Measurements from ENCODE around the gene DNAL1.
"Not testable (repeated sequence)": the region's sequence is repeated elsewhere in the genome, so short reads cannot be mapped to it uniquely, and the experiment has no call there.

The DNAL1 gene

DNA sequence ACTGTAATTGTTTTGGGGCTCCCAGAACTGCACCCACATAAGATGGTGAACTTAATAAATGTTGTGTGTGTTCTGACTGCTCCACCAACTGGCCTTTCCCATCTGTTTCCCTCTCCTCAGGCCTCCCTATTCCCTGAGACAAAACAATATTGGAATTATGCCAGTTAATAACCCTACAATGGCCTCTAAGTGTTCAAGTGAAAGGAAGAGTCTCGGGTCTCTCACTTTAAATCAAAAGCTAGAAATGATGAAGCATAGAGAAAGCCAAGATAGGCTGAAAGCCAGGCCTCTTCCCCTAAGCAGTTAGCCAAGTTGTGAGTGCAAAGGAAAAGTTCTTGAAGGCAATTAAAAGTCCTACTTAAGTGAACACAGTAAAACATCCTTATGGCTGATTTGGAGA lies 19.1 kb upstream of the DNAL1 start:
- TF ChIP-seq, protein P1, sequence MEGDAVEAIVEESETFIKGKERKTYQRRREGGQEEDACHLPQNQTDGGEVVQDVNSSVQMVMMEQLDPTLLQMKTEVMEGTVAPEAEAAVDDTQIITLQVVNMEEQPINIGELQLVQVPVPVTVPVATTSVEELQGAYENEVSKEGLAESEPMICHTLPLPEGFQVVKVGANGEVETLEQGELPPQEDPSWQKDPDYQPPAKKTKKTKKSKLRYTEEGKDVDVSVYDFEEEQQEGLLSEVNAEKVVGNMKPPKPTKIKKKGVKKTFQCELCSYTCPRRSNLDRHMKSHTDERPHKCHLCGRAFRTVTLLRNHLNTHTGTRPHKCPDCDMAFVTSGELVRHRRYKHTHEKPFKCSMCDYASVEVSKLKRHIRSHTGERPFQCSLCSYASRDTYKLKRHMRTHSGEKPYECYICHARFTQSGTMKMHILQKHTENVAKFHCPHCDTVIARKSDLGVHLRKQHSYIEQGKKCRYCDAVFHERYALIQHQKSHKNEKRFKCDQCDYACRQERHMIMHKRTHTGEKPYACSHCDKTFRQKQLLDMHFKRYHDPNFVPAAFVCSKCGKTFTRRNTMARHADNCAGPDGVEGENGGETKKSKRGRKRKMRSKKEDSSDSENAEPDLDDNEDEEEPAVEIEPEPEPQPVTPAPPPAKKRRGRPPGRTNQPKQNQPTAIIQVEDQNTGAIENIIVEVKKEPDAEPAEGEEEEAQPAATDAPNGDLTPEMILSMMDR (IDR thresholded peaks at IDR 0.05; ENCODE audit: borderline replicate concordance, insufficient read depth, low read depth, low read length): no peak
- no peak overlapping the region for H3K4me3 ChIP-seq (ENCODE audit: low read depth, low read length)

DNA sequence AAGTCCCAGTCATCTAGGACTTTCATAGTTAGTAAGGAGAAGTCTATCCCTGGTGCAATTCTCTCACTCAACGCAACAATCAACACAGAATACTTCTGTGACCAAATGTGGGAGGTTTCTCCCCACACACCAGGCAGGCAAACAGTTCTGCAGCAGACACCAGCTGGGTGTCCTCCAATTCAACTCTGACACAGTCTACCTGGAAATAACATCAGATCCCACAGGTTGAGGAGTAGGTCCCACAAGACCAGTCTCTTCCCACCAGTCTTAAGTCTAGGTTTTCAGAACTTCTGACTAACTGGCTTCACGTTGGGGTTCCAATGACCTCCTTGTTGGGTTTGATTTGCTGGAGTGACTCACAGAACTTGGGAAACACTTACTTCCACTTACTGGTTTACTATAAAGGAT lies 17.6 kb upstream of the DNAL1 start:
- H3K4me3 ChIP-seq (ENCODE audit: low read depth, low read length): no peak overlapping the region
- TF ChIP-seq, protein P1 (IDR thresholded peaks at IDR 0.05; ENCODE audit: borderline replicate concordance, insufficient read depth, low read depth, low read length): no peak

DNA sequence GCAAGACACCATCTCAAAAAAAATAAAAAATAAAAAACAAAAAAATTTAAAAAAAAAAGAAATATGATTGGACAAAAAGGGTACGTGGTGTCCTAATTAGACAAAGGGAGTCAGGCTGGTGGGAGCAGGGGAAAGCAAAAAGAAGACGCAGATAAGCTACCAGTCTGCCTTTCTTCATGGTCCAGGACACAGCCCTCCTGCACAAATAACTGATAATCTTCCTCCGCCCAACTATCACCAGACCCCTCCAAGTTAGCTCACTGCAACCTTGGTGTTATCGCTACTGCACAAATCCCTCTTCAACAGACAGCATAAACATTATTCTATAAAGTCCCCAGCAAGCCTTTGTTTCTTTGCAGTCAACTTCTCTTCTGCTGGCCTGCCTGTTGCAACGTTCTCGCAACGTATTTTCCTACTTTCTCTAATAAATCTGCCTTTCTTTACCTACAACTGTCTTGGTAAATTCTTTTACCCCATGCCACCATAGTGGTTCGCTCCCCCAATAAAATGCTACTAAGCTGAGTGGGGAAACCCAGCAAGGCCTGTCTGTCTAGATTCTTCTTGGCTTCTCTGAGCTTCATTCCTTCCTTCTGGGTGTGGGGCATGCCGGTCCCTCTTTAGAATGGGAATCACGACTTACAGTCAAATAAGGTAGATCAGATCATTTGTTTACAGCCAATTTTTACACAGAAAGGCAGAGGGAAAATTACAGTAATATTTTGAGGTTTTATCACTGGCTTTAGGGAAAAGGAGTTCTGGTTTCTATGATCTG lies 14.6 kb upstream of the DNAL1 start:
- TF ChIP-seq, protein P1 (IDR thresholded peaks at IDR 0.05; ENCODE audit: borderline replicate concordance, insufficient read depth, low read depth, low read length): no peak

DNA sequence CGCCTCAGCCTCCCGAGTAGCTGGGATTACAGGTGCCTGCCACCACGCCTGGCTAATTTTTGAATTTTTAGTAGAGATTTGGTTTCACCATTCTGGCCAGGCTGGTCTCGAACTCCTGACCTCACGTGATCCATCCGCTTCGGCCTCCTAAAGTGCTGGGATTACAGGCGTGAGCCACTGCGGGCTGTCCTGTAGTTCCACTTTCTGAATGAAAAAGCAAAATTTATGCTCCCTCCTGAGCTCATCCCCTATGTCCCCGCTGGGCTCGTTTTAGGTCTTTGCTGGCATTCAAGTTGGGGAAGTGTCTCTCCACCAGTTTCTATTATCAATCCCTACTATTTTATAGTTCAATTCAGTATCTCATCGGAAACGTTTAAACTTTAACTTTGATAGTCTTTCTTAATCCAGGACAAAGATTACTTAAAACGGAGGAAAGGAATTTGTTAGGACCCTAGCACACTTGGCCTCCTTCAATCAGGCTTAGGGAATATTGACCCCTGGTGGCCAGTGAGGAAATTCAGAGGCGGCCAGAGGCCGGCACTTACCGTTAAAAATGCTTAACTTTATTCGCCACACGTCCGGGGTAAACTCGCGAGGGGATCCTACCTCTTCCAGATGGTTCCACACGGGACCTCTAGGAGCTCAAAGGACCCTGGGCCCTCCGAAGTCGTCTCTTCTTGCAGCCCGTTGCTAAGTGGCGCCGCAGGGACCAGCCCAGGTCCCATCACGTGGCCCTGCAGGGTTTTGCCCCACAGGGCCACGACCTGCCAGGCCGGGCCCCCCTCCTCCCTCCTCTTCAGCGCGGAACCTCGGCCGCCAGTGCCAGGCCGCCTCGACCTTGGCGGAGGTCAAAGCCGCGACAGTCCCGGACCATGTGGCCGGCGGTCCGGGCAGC lies 11.4 kb upstream of the DNAL1 start:
- TF ChIP-seq, protein P1 (IDR thresholded peaks at IDR 0.05; ENCODE audit: borderline replicate concordance, insufficient read depth, low read depth, low read length): peak; percentile 67
- peak overlapping the region; percentile 41 for H3K4me3 ChIP-seq (ENCODE audit: low read depth, low read length)

More for the DNA sequence above, 14.6 kb upstream of the DNAL1 start:
- H3K4me3 ChIP-seq (ENCODE audit: low read depth, low read length): no peak overlapping the region

DNA sequence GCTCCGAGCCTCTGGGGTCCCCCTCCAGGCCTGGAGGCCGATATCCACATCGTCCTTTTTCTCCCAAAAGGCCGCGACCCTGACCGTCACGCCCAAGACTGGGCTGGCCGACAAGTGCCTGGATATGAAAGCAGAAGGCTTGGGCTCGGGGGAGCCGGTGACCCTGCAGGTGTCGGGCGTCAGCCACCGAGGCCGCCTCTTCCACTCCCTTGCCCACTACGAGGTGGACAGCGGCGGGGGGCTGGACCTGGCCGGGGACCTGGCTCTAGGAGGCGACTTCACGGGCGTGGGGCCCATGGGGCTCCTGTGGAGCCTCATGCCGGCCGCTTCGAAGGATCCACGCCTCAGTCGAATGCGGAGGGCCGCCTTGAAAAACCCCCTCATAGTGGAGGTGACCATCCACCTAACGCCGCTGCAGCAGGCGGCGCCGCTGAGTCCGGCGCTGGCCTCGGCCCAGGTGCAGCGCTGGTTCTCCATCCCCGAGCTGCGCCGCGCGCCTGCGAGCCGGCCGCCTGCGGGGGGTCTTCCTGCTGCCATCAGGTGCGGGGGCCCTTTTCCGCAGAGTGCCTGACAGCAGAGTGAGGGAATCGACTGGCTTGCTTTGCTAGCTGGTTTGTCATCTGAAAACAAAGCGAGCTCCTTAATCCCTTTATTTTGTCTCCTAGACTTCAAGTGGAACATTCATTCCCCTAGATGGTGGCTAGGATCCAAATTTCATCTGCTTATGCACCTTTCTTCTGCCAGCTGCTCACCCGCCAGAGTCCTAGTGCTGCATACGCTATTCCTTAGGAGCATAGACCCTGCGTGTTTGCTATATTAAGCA lies 10.6 kb upstream of the DNAL1 start:
- H3K4me3 ChIP-seq (ENCODE audit: low read depth, low read length): peak overlapping the region; percentile 41
- TF ChIP-seq, protein P1 (IDR thresholded peaks at IDR 0.05; ENCODE audit: borderline replicate concordance, insufficient read depth, low read depth, low read length): peak; percentile 9; the same call in 1 of the 2 replicates

DNA sequence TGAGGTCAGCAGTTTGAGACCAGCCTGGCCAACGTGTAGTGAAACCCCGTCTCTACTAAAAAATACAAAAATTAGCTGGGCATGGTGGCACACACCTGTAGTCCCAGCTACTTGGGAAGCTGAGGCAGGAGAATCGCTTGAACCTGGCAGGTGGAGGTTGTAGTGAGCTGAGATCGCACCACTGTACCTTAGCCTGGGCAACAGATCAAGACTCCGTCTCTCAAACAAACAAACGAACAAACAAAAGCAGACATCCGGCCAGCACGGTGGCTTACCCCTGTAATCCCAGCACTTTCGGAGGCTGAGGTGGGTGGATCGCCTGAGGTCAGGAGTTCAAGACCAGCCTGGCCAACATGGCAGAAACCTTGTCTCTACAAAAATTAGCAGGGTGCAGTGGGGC lies 8.4 kb upstream of the DNAL1 start:
- not testable (repeated sequence) for H3K4me3 ChIP-seq (ENCODE audit: low read depth, low read length)

DNA sequence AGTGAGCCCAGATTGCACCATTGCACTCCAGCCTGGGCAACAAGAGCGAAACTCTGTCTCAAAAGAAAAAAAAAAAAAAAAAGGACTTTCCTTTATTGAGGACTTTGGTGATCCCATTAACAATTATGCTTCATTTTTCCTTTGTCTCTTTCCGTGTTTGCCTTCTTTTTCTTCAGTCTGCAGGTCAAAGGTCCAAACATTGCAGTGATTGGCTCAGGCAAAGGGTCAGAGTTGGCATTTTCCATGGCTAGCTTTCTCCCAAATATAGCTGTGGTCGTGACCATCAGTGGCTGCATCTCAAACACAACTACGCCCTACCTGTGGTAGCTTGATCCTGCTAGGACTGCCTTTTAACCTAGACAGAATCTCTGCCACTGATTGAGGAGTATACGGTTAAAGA lies 7.0 kb upstream of the DNAL1 start:
- H3K4me3 ChIP-seq (ENCODE audit: low read depth, low read length): no peak overlapping the region
- TF ChIP-seq, protein P1 (IDR thresholded peaks at IDR 0.05; ENCODE audit: borderline replicate concordance, insufficient read depth, low read depth, low read length): no peak
